ENCODE results near the gene GOLGA8T.
"Not testable (repeated sequence)": the region's sequence is repeated elsewhere in the genome, so short reads cannot be mapped to it uniquely, and the experiment has no call there.

GOLGA8T gene

DNA sequence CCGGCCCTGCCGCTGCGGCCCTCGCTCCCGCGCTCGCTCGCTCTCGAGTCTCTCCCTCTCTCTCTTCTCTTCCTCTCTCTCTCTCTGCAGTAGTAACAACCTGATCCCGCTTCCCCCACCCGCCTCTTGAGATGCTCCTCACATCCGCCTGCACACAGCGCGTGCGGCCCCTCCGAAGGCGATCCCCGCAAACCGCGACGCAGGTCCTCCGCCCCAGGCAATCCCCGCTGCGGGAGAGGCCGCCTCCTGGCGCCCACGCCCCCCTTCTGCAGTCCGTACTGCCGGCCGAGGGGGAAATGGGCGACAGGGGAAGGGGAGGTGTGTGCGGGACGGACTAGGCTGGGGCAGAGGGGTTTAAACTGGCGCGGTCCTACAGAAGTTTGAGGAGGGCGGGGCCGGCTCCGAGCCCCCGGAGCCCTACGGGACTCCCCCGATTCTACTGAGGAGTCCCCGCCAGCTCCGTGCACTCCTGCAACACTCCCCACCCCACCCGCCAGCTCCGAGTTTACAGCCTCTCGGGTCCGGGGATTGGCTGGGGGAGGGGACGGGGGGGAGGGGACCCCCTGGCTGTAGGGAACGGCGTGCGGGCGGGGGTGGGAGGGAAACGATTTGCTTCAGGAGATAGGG is 57.4 kb downstream of the GOLGA8T start:
- DNase-seq: not testable (repeated sequence)

DNA sequence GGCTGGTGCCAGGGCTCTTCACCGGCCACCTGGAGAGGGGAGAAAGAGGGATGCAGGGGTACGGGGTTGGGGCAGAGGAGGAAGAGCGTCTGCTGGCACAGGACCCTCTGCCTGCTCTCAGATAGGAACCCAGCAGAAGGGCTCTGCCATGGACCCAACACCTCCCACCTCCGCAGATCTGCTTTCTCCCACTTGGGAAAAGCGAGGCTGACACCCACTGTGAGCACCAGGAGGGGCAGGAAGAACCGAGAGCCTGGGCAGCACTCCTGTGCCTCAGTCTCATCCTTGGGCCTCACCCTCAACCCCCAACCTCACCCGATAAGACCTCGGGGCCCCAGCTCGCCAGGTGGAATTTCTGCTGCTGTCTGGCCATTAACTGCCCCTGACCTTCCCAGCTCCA is 58.0 kb downstream of the GOLGA8T start:
- not testable (repeated sequence) for DNase-seq
